ENCODE data around the gene VSIG10L. TPM values are rescaled to one million over a fixed set of nuclear protein-coding genes. Genes with fewer than 3 reads are reported as not detected.

VSIG10L gene
- polyA plus RNA-seq, 1 donor (not counting 4 experiments of a cell fraction or from before 2014, with no cell fraction given): 1.5 TPM

- H3K4me1 ChIP-seq (ENCODE audit: control insufficient read depth, extremely low read depth, insufficient read depth, low read length): no peaks in the 10 kb centered on the region
- FAIRE-seq (no peak), DNase-seq (ENCODE audit: low read depth, low spot score) (no peak)
- no peaks in the 10 kb centered on the region for H3K36me3 ChIP-seq (ENCODE audit: control insufficient read depth in 2 of 2, extremely low read depth in 1 of 2, insufficient read depth in 2 of 2, low read length in 2 of 2)
- no peak overlapping the region for H2AFZ ChIP-seq (ENCODE audit: control insufficient read depth, low read length)
- H3K79me2 ChIP-seq (ENCODE audit: control insufficient read depth, insufficient read depth, low read length): no peaks in the 10 kb centered on the region
- TF ChIP-seq EZH2 (IDR thresholded peaks at IDR 0.05; ENCODE audit: low read length) (no peak), CTCF (optimal IDR thresholded peaks at IDR 0.05 in 1 of 3, IDR thresholded peaks at IDR 0.05 in 1 of 3, conservative IDR thresholded peaks at IDR 0.05 in 1 of 3; ENCODE audit: extremely low read depth in 1 of 3, insufficient read depth in 2 of 3, low read length in 3 of 3) (no peak)
- H3K9me1 ChIP-seq (ENCODE audit: control insufficient read depth, extremely low read depth, insufficient read depth, low read length): no peaks in the 10 kb centered on the region
- H3K27ac ChIP-seq (ENCODE audit: control insufficient read depth, insufficient read depth, low read length): no peak overlapping the region
- H3K4me2 ChIP-seq (ENCODE audit: control insufficient read depth, extremely low read depth, insufficient read depth, low read depth, low read length): no peak overlapping the region
- dilution Hi-C loops (cut with MboI; ENCODE audit: extremely low pct_ligation_motif_present, low sequenced_read_pairs): no loop called here
- no peaks in the 10 kb centered on the region for H3K9me3 ChIP-seq (ENCODE audit: control insufficient read depth, low read depth, low read length)
- H3K4me3 ChIP-seq (ENCODE audit: control insufficient read depth in 2 of 3, extremely low read depth in 1 of 3, insufficient read depth in 2 of 3, low read depth in 1 of 3, low read length in 3 of 3): no peak overlapping the region
- no peak overlapping the region for H3K9ac ChIP-seq (ENCODE audit: control insufficient read depth, extremely low read depth, insufficient read depth, low read length)
- no peaks in the 10 kb centered on the region for H4K20me1 ChIP-seq (ENCODE audit: control insufficient read depth, extremely low read depth, insufficient read depth, low read length)
- H3K27me3 ChIP-seq (ENCODE audit: control insufficient read depth, extremely low read depth, insufficient read depth, low read length): peaks cover 10% of the 10 kb centered on the region
Observed at GRCh38 chr19:51329411-51329810, 12.5 kb downstream of the VSIG10L start.

- Histone ChIP-seq H2AFZ (ENCODE audit: control insufficient read depth, low read length) (peak overlapping the region; percentile 66), H3K27ac (ENCODE audit: control insufficient read depth, insufficient read depth, low read length) (no peak overlapping the region), H3K79me2 (ENCODE audit: control insufficient read depth, insufficient read depth, low read length) (no peaks in the 10 kb centered on the region), H3K4me2 (ENCODE audit: control insufficient read depth, extremely low read depth, insufficient read depth, low read depth, low read length) (peak overlapping the region; percentile 37), H3K4me1 (ENCODE audit: control insufficient read depth, extremely low read depth, insufficient read depth, low read length) (no peaks in the 10 kb centered on the region), H4K20me1 (ENCODE audit: control insufficient read depth, extremely low read depth, insufficient read depth, low read length) (no peaks in the 10 kb centered on the region), H3K4me3 (ENCODE audit: control insufficient read depth in 2 of 3, extremely low read depth in 1 of 3, insufficient read depth in 2 of 3, low read depth in 1 of 3, low read length in 3 of 3) (peak overlapping the region in 2 of 3 experiments; percentile 31 to 38), H3K9ac (ENCODE audit: control insufficient read depth, extremely low read depth, insufficient read depth, low read length) (no peak overlapping the region), H3K9me3 (ENCODE audit: control insufficient read depth, low read depth, low read length) (no peaks in the 10 kb centered on the region), H3K27me3 (ENCODE audit: control insufficient read depth, extremely low read depth, insufficient read depth, low read length) (peaks cover 10% of the 10 kb centered on the region), H3K36me3 (ENCODE audit: control insufficient read depth in 2 of 2, extremely low read depth in 1 of 2, insufficient read depth in 2 of 2, low read length in 2 of 2) (no peaks in the 10 kb centered on the region), H3K9me1 (ENCODE audit: control insufficient read depth, extremely low read depth, insufficient read depth, low read length) (no peaks in the 10 kb centered on the region)
- TF ChIP-seq EZH2 (IDR thresholded peaks at IDR 0.05; ENCODE audit: low read length): peak; percentile 74
- peak in 2 of 3 experiments; percentile 28 to 34 for TF ChIP-seq CTCF (optimal IDR thresholded peaks at IDR 0.05 in 1 of 3, IDR thresholded peaks at IDR 0.05 in 1 of 3, conservative IDR thresholded peaks at IDR 0.05 in 1 of 3; ENCODE audit: extremely low read depth in 1 of 3, insufficient read depth in 2 of 3, low read length in 3 of 3)
- no peak for FAIRE-seq
- dilution Hi-C loops (cut with MboI; ENCODE audit: extremely low pct_ligation_motif_present, low sequenced_read_pairs): no loop called here
- DNase-seq (ENCODE audit: low read depth, low spot score): no peak
Observed at GRCh38 chr19:51327066-51328001, 14.6 kb downstream of the VSIG10L start.

Measured in keratinocyte (primary cell).